Heart left ventricle (tissue), 16 donors: Measurements from ENCODE around the gene GCH1. TPM values are rescaled to one million over a fixed set of nuclear protein-coding genes. Genes with fewer than 3 reads are reported as not detected.

Experiments
- ATAC-seq, 4 donors: fragments of 200-7000 bp; cut with Tn5 transposase; one replicate each; pipeline ENCODE4 v1.9.1; 2020 to 2022; ENCODE audit warnings: moderate library complexity in 4 of 4, mild to moderate bottlenecking in 3 of 4, moderate number of reproducible peaks in 1 of 4
- DNase-seq, 5 donors: peaks; one replicate each; pipeline ENCODE4 v3.0.0-alpha.2; 2020
- H3K27ac ChIP-seq, 12 donors: fragments of 200-600 bp; sonication (generic) in 4 of 12; one replicate each; pipeline versions ENCODE4 v1.5.0 to v1.8.0; 2016 to 2022; ENCODE audit warnings: mild to moderate bottlenecking in 2 of 12
- H3K27me3 ChIP-seq, 9 donors: fragments of 200-600 bp; sonication (generic) in 2 of 9; one replicate each; pipeline versions ENCODE4 v1.5.1 to v1.8.0; 2016 to 2022; ENCODE audit warnings: mild to moderate bottlenecking in 3 of 9
- H3K36me3 ChIP-seq, 9 donors: fragments of 200-600 bp; sonication (generic) in 2 of 9; one replicate each; pipeline versions ENCODE4 v1.5.0 to v1.8.0; 2018 to 2022; ENCODE audit warnings: mild to moderate bottlenecking in 2 of 9
- H3K4me1 ChIP-seq, 12 donors: fragments of 200-600 bp; sonication (generic) in 4 of 12; one replicate each; pipeline versions ENCODE4 v1.5.0 to v1.8.0; 2016 to 2022; ENCODE audit warnings: mild to moderate bottlenecking in 3 of 12
- H3K4me3 ChIP-seq, 12 donors: fragments of 200-600 bp; sonication (generic) in 4 of 12; one replicate each; pipeline versions ENCODE4 v1.5.0 to v1.8.0; 2017 to 2022; ENCODE audit warnings: mild to moderate bottlenecking in 9 of 12, moderate library complexity in 4 of 12
- H3K9me3 ChIP-seq, 12 donors: fragments of 200-600 bp; sonication (generic) in 4 of 12; one replicate each; pipeline versions ENCODE4 v1.5.0 to v1.8.0; 2016 to 2022; ENCODE audit warnings: mild to moderate bottlenecking in 1 of 12
- CTCF ChIP-seq, 12 donors: fragments of 200-600 bp; sonication (generic) in 4 of 12; IDR thresholded peaks; one replicate each; pipeline versions ENCODE4 v1.5.0 to v1.8.0; 2018 to 2022; ENCODE audit warnings: antibody characterized with exemption in 12 of 12, mild to moderate bottlenecking in 5 of 12
- POLR2A ChIP-seq, 2 donors: fragments of 450-650 bp; IDR thresholded peaks; one replicate each; pipeline ENCODE4 v1.6.1; 2017; ENCODE audit warnings: antibody characterized with exemption in 2 of 2, mild to moderate bottlenecking in 2 of 2, moderate library complexity in 2 of 2
- WGBS, 4 donors: extraction: QIAGEN DNeasy Blood & Tissue Kit in 2 of 4; methylation state at CpG; one replicate each; pipeline versions ENCODE4 v1.1.5 to v1.1.7; 2013 to 2018; 5-methylcytosine and 5-hydroxymethylcytosine counted together
- intact Hi-C, 10 donors: fragments of 100-400 bp; cut with DNase I; formaldehyde crosslinking; loops; one replicate each; pipeline versions ENCODE4 v1.11.1 to v1.14.2; 2022
- polyA plus RNA-seq, 2 donors: library from polyadenylated mRNA; stranded (reverse); fragments of 200-250 nt; gene quantifications; one replicate each; pipeline ENCODE4 v1.2.3, GENCODE V29; 2013
- total RNA-seq, 9 donors: library from RNA; depleted of rRNA in 2 of 9; stranded (reverse); fragments of >200 nt in 2 of 9; fragmentation: NEBNext Ultra II Directional in 3 of 9; extraction: Animal tissue kit (Norgen Biotek cat#: 25700) in 3 of 9; gene quantifications; one replicate each; pipeline versions ENCODE4 v1.1.0 to v1.2.4, GENCODE V29; 2016 to 2023
- donor health status: ischemic (EF 13 %, LVEDD 7.1; RV severe dilation, severe dysfunction).
- donor health status: healthy with polysubstance abuse.
- donor health status: DM: no; HTN: yes; CAD: no.
- donor health status: DM: no; HTN: no; CAD: no.
- donor health status: ischemic (EF 25% LVEDD 6.9; RV normal size, moderate dysfunction).
- donor health status: ischemic (EF 25% LVEDD 5.7; RV mildly dilated, moderate dysfunction).
- donor health status: healthy.
- donor health status: DM: yes; HTN: yes; CAD: no.
- donor health status: ischemic (EF 35%, LVEDD 5.7; RV mildly dilated, moderate dysfunction).
- donor health status: nonischemic (EF 11% LVEDD 7.7; RV severe dilation, severe dysfunction).
- donor health status: DM: yes; HTN: yes; CAD: no.
- donor health status: PGD.
- donor health status: ischemic (EF 29% LVEDD 5.4; RV normal size, mild dysfunction).
- donor health status: nonischemic (EF 23%, LVEDD 6.1; RV moderate dilation, normal function).

The GCH1 gene
- total and polyA plus RNA-seq, 11 donors, result 1.6 to 13.8 (median 3.3) TPM

GRCh38 chr14:54854181-54854580 lies 48.4 kb downstream of the GCH1 start:
- TF ChIP-seq POLR2A (IDR thresholded peaks at IDR 0.05), result no peak
- TF ChIP-seq CTCF (IDR thresholded peaks at IDR 0.05), result no peak
- no peaks in the 10 kb centered on the region for H3K27me3 ChIP-seq
- no peak overlapping the region for H3K27ac ChIP-seq
- 41 to 49% (median 45%) methylated on average over 2 of the region's 2 CpGs for WGBS, 4 donors
- peaks cover 0 to 31% (median 2%) of the 10 kb centered on the region in 12 donors for H3K4me1 ChIP-seq
- no peaks in the 10 kb centered on the region for H3K9me3 ChIP-seq
- H3K4me3 ChIP-seq, result no peak overlapping the region
- peaks cover 0 to 3% (median 0%) of the 10 kb centered on the region in 9 donors for H3K36me3 ChIP-seq
- ATAC-seq (no peak), DNase-seq (no peak)
- intact Hi-C loops, result no loop called here

GRCh38 chr14:54853339-54853738 lies 49.3 kb downstream of the GCH1 start:
- TF ChIP-seq CTCF (IDR thresholded peaks at IDR 0.05) (no peak), POLR2A (IDR thresholded peaks at IDR 0.05) (no peak)
- H3K4me1 ChIP-seq, result peaks cover 0 to 22% (median 2%) of the 10 kb centered on the region in 12 donors
- intact Hi-C loops, result no loop called here
- no peak overlapping the region for H3K4me3 ChIP-seq
- WGBS, 4 donors, result 92 to 99% (median 96%) methylated on average over 3 of the region's 3 CpGs
- no peaks in the 10 kb centered on the region for H3K9me3 ChIP-seq
- no peak for ATAC-seq
- H3K27ac ChIP-seq, result no peak overlapping the region
- no peaks in the 10 kb centered on the region for H3K36me3 ChIP-seq
- no peak for DNase-seq
- no peaks in the 10 kb centered on the region for H3K27me3 ChIP-seq

- Histone ChIP-seq H3K9me3 (no peaks in the 10 kb centered on the region), H3K36me3 (no peaks in the 10 kb centered on the region), H3K4me1 (peaks cover 0 to 11% (median 0%) of the 10 kb centered on the region in 12 donors), H3K4me3 (no peak overlapping the region), H3K27me3 (no peaks in the 10 kb centered on the region), H3K27ac (no peak overlapping the region)
- DNase-seq (no peak), ATAC-seq (no peak)
- 76 to 84% (median 81%) methylated on average over 3 of the region's 3 CpGs for WGBS, 4 donors
- TF ChIP-seq CTCF (IDR thresholded peaks at IDR 0.05) (no peak), POLR2A (IDR thresholded peaks at IDR 0.05) (no peak)
- intact Hi-C loops, result no loop called here
Measured at GRCh38 chr14:54852215-54852614, 50.4 kb downstream of the GCH1 start.

GRCh38 chr14:54848910-54849309 lies 53.7 kb downstream of the GCH1 start:
- WGBS, 4 donors, result 93 to 100% (median 95%) methylated on average over 1 of the region's 1 CpG
- H3K27me3 ChIP-seq, result no peaks in the 10 kb centered on the region
- H3K27ac ChIP-seq, result no peak overlapping the region
- H3K9me3 ChIP-seq, result no peaks in the 10 kb centered on the region
- TF ChIP-seq CTCF (IDR thresholded peaks at IDR 0.05), result no peak
- no peak for TF ChIP-seq POLR2A (IDR thresholded peaks at IDR 0.05)
- no peak for DNase-seq
- no peak overlapping the region for H3K4me3 ChIP-seq
- no peaks in the 10 kb centered on the region for H3K4me1 ChIP-seq
- intact Hi-C loops, result no loop called here
- ATAC-seq, result no peak
- peaks cover 0 to 27% (median 0%) of the 10 kb centered on the region in 9 donors for H3K36me3 ChIP-seq
